Tibial nerve (tissue), 4 donors: ENCODE data around the gene NDST1. TPM values are rescaled to one million over a fixed set of nuclear protein-coding genes. Genes with fewer than 3 reads are reported as not detected.

Experiments used
- DNase-seq, 2 donors: peaks; one replicate each; pipeline ENCODE4 v3.0.0-alpha.2; 2019; ENCODE audit warnings: low spot score in 2 of 2
- H3K27ac ChIP-seq, 4 donors: fragments of 200-600 bp; sonication (generic) in 3 of 4; one replicate each; pipeline ENCODE4 v1.5.1; 2017 to 2019; ENCODE audit warnings: mild to moderate bottlenecking in 1 of 4
- H3K27me3 ChIP-seq, 2 donors: fragments of 200-600 bp; sonication (generic) in 1 of 2; one replicate each; pipeline versions ENCODE4 v1.5.1 to v1.6.0; 2017 to 2019
- H3K36me3 ChIP-seq, 3 donors: fragments of 200-600 bp; sonication (generic); one replicate each; pipeline ENCODE4 v1.5.1; 2018 to 2019
- H3K4me1 ChIP-seq, 4 donors: fragments of 200-600 bp; sonication (generic) in 3 of 4; one replicate each; pipeline ENCODE4 v1.5.1; 2017 to 2019
- H3K4me3 ChIP-seq, 4 donors: fragments of 200-600 bp; sonication (generic) in 3 of 4; one replicate each; pipeline ENCODE4 v1.5.1; 2017 to 2019; ENCODE audit warnings: mild to moderate bottlenecking in 1 of 4, moderate library complexity in 1 of 4
- H3K9me3 ChIP-seq, 4 donors: fragments of 200-600 bp; sonication (generic) in 3 of 4; one replicate each; pipeline ENCODE4 v1.5.1; 2017 to 2019
- EP300 ChIP-seq, 2 donors: sonication (generic); formaldehyde crosslinking; IDR thresholded peaks; one replicate each; pipeline ENCODE4 v1.6.1; 2017; ENCODE audit warnings: antibody characterized with exemption in 2 of 2, mild to moderate bottlenecking in 1 of 2
- POLR2A ChIP-seq, 2 donors: fragments of 450-650 bp; IDR thresholded peaks; one replicate each; pipeline ENCODE4 v1.6.1; 2017; ENCODE audit warnings: antibody characterized with exemption in 2 of 2, mild to moderate bottlenecking in 2 of 2, moderate library complexity in 2 of 2
- WGBS, 2 donors: methylation state at CpG; one replicate each; pipeline ENCODE4 v1.1.5; 2018; 5-methylcytosine and 5-hydroxymethylcytosine counted together
- total RNA-seq, 4 donors: library from RNA; depleted of rRNA; stranded (reverse); fragments of >200 nt; gene quantifications; one replicate each; pipeline ENCODE4 v1.1.0, GENCODE V29; 2016
- TF ChIP-seq, protein P1 (sequence below), 5 experiments: fragments of 200-600 bp in 3 of 5; fragments of 450-650 bp in 2 of 5; sonication (generic) in 3 of 5; IDR thresholded peaks; one replicate each; pipeline ENCODE4 v1.5.1; 2016 to 2019; ENCODE audit warnings: antibody characterized with exemption in 5 of 5, mild to moderate bottlenecking in 3 of 5, moderate library complexity in 2 of 5

Gene NDST1
- total RNA-seq, 4 donors from 2014 or later: 53.2 to 137 (median 104) TPM

DNA sequence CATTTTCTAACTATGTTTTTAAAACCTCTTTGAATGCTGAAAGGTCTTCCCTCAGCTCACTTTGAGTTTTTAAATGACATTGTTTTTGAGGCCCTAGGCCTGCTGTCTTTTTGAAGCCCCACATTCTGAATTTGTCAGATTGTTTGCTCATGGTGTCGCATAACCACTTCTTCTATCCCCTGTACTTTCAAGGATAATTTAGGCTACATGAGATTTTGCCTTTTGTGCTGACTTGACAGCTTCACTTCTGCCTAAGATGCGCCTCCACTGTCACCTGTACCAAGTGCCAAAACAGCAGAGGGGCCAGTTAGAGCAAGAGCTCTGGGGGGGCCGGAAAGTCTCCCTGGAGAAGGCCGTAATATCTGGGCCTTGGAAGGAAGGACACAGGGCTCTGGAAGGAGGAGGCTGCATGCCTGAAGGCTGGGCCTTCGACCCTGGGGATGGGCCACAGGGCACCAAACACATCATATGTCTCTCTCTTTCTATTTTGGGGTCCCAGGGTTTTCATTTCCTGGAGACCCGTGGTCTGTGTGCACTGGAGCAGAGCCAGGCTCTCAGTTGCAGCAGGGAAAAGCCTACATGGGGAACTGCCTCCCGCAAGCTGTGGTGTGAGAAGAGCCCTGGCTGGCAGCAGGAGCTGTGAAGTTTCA is 49.1 kb downstream of the NDST1 start:
- peaks cover 0 to 52% (median 6%) of the 10 kb centered on the region in 3 donors for H3K36me3 ChIP-seq
- H3K4me1 ChIP-seq: peaks cover 0 to 16% (median 0%) of the 10 kb centered on the region in 4 donors
- TF ChIP-seq EP300 (IDR thresholded peaks at IDR 0.05) (no peak), POLR2A (IDR thresholded peaks at IDR 0.05) (no peak)
- TF ChIP-seq, protein P1, sequence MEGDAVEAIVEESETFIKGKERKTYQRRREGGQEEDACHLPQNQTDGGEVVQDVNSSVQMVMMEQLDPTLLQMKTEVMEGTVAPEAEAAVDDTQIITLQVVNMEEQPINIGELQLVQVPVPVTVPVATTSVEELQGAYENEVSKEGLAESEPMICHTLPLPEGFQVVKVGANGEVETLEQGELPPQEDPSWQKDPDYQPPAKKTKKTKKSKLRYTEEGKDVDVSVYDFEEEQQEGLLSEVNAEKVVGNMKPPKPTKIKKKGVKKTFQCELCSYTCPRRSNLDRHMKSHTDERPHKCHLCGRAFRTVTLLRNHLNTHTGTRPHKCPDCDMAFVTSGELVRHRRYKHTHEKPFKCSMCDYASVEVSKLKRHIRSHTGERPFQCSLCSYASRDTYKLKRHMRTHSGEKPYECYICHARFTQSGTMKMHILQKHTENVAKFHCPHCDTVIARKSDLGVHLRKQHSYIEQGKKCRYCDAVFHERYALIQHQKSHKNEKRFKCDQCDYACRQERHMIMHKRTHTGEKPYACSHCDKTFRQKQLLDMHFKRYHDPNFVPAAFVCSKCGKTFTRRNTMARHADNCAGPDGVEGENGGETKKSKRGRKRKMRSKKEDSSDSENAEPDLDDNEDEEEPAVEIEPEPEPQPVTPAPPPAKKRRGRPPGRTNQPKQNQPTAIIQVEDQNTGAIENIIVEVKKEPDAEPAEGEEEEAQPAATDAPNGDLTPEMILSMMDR (IDR thresholded peaks at IDR 0.05): no peak
- WGBS, 2 donors: 69 to 71% methylated on average over 7 of the region's 7 CpGs
- H3K27me3 ChIP-seq: no peaks in the 10 kb centered on the region
- no peak overlapping the region for H3K4me3 ChIP-seq
- no peak for DNase-seq
- peak overlapping the region in 1 of 4 donors; percentile 8 for H3K27ac ChIP-seq
- no peaks in the 10 kb centered on the region for H3K9me3 ChIP-seq

DNA sequence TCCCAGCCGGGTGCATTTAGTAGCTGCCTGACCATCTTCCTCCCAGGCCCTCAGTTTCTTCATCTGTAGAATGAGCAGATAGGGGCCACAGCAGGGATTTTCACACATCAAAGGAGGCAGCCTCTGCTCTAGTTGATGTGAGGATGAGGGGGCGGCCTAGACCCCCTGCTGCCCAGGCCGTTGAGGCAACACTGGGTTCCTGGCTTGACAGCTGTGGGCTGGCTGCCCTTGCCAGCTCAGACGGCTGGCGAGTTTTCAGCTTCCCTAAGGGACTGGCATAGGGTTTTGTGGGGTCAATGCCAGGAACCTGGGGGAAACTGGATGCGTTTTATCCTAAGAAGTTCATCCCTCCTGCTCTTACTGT is 49.6 kb downstream of the NDST1 start:
- H3K9me3 ChIP-seq: peaks cover 0 to 1% (median 0%) of the 10 kb centered on the region in 4 donors
- TF ChIP-seq, protein P1 (IDR thresholded peaks at IDR 0.05): no peak
- TF ChIP-seq EP300 (IDR thresholded peaks at IDR 0.05): peak in 1 of 2 donors; percentile 7
- TF ChIP-seq POLR2A (IDR thresholded peaks at IDR 0.05): no peak
- no peak for DNase-seq
- H3K27ac ChIP-seq: no peak overlapping the region
- peaks cover 0 to 47% (median 6%) of the 10 kb centered on the region in 3 donors for H3K36me3 ChIP-seq
- H3K4me3 ChIP-seq: no peak overlapping the region
- H3K27me3 ChIP-seq: no peaks in the 10 kb centered on the region
- H3K4me1 ChIP-seq: peaks cover 0 to 16% (median 0%) of the 10 kb centered on the region in 4 donors
- WGBS, 2 donors: 31 to 32% methylated on average over 6 of the region's 6 CpGs

GRCh38 chr5:150558088-150558621 is 50.2 kb downstream of the NDST1 start:
- 78 to 83% methylated on average over 12 of the region's 12 CpGs for WGBS, 2 donors
- Histone ChIP-seq H3K27me3 (no peaks in the 10 kb centered on the region), H3K36me3 (peaks cover 0 to 40% (median 6%) of the 10 kb centered on the region in 3 donors), H3K4me3 (no peak overlapping the region), H3K4me1 (peaks cover 0 to 16% (median 0%) of the 10 kb centered on the region in 4 donors), H3K27ac (no peak overlapping the region), H3K9me3 (peaks cover 0 to 5% (median 0%) of the 10 kb centered on the region in 4 donors)
- DNase-seq: no peak
- TF ChIP-seq POLR2A (IDR thresholded peaks at IDR 0.05) (no peak), EP300 (IDR thresholded peaks at IDR 0.05) (no peak)
- TF ChIP-seq, protein P1 (IDR thresholded peaks at IDR 0.05): no peak

DNA sequence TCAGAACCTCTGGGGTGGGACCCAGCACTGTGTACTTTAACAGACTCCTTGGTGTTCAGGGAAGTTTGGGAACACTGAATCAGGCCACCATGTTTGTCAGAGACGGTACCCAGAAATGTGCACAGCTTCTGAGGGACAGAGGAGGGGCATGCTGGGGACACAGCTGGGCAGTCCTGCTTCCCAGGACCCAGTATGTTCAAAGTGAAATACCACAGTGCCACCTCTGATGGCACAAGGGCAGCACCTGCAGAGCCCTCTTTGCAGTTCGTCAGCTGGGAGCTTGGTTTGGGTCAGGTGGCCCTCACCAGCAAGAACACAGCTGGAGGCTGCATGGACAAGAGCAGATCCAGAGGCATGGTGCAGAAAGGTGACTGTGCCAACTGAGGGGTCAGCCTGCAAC is 51.2 kb downstream of the NDST1 start:
- DNase-seq: no peak
- peaks cover 0 to 16% (median 0%) of the 10 kb centered on the region in 4 donors for H3K4me1 ChIP-seq

More for the DNA sequence above, 51.2 kb downstream of the NDST1 start:
- Histone ChIP-seq H3K4me3 (no peak overlapping the region), H3K9me3 (peaks cover 0 to 5% (median 0%) of the 10 kb centered on the region in 4 donors), H3K36me3 (peaks cover 0 to 31% (median 0%) of the 10 kb centered on the region in 3 donors), H3K27me3 (no peaks in the 10 kb centered on the region), H3K27ac (no peak overlapping the region)
- TF ChIP-seq POLR2A (IDR thresholded peaks at IDR 0.05) (no peak), EP300 (IDR thresholded peaks at IDR 0.05) (no peak)
- TF ChIP-seq, protein P1 (IDR thresholded peaks at IDR 0.05): no peak
- WGBS, 2 donors: 69 to 70% methylated on average over 2 of the region's 2 CpGs
